Measurements from ENCODE around the gene MORC2. TPM values are rescaled to one million over a fixed set of nuclear protein-coding genes. Genes with fewer than 3 reads are reported as not detected.

MORC2 gene
- total RNA-seq, 1 donor from 2014 or later = 49.0 TPM

- intact Hi-C loops (cut with micrococcal nuclease) = no loop called here
- H3K36me3 Mint-ChIP-seq (ENCODE audit: low read depth) = peaks cover 4% of the 10 kb centered on the region
- no peak overlapping the region for H3K27ac Mint-ChIP-seq
Observed at GRCh38 chr22:30905696-30906341, 62.8 kb downstream of the MORC2 start.

GRCh38 chr22:30903876-30904460 lies 64.6 kb downstream of the MORC2 start:
- no peaks in the 10 kb centered on the region for H3K27me3 Mint-ChIP-seq (ENCODE audit: insufficient read depth)
- intact Hi-C loops (cut with micrococcal nuclease) = no loop called here
- H3K4me3 Mint-ChIP-seq = no peak overlapping the region
- H3K36me3 Mint-ChIP-seq (ENCODE audit: low read depth) = peaks cover 4% of the 10 kb centered on the region
- no peak overlapping the region for H3K27ac Mint-ChIP-seq
- no peaks in the 10 kb centered on the region for H3K4me1 Mint-ChIP-seq (ENCODE audit: low read depth)
- H3K9me3 Mint-ChIP-seq = no peaks in the 10 kb centered on the region
- no peak for DNase-seq (ENCODE audit: low spot score)

More at GRCh38 chr22:30905696-30906341, 62.8 kb downstream of the MORC2 start:
- H3K4me1 Mint-ChIP-seq (ENCODE audit: low read depth) = no peaks in the 10 kb centered on the region
- H3K9me3 Mint-ChIP-seq = no peaks in the 10 kb centered on the region
- no peak overlapping the region for H3K4me3 Mint-ChIP-seq
- no peaks in the 10 kb centered on the region for H3K27me3 Mint-ChIP-seq (ENCODE audit: insufficient read depth)
- no peak for DNase-seq (ENCODE audit: low spot score)

GRCh38 chr22:30902496-30903357 lies 65.8 kb downstream of the MORC2 start:
- intact Hi-C loops (cut with micrococcal nuclease) = no loop called here
- H3K36me3 Mint-ChIP-seq (ENCODE audit: low read depth) = peaks cover 4% of the 10 kb centered on the region
- no peaks in the 10 kb centered on the region for H3K4me1 Mint-ChIP-seq (ENCODE audit: low read depth)
- no peak overlapping the region for H3K27ac Mint-ChIP-seq
- H3K4me3 Mint-ChIP-seq = no peak overlapping the region
- DNase-seq (ENCODE audit: low spot score) = no peak
- H3K27me3 Mint-ChIP-seq (ENCODE audit: insufficient read depth) = no peaks in the 10 kb centered on the region
- no peaks in the 10 kb centered on the region for H3K9me3 Mint-ChIP-seq

- H3K9me3 Mint-ChIP-seq = no peaks in the 10 kb centered on the region
- peaks cover 8% of the 10 kb centered on the region for H3K4me1 Mint-ChIP-seq (ENCODE audit: low read depth)
- no peak for DNase-seq (ENCODE audit: low spot score)
- H3K4me3 Mint-ChIP-seq = no peak overlapping the region
- H3K27ac Mint-ChIP-seq = no peak overlapping the region
- H3K27me3 Mint-ChIP-seq (ENCODE audit: insufficient read depth) = peaks cover 2% of the 10 kb centered on the region
- peaks cover 3% of the 10 kb centered on the region for H3K36me3 Mint-ChIP-seq (ENCODE audit: low read depth)
- intact Hi-C loops (cut with micrococcal nuclease) = no loop called here
Observed at GRCh38 chr22:30894371-30894740, 74.2 kb downstream of the MORC2 start.

GRCh38 chr22:30893434-30894370 lies 74.9 kb downstream of the MORC2 start:
- H3K36me3 Mint-ChIP-seq (ENCODE audit: low read depth) = peaks cover 3% of the 10 kb centered on the region
- no peak for DNase-seq (ENCODE audit: low spot score)
- H3K27ac Mint-ChIP-seq = no peak overlapping the region
- H3K9me3 Mint-ChIP-seq = no peaks in the 10 kb centered on the region
- intact Hi-C loops (cut with micrococcal nuclease) = no loop called here
- H3K4me1 Mint-ChIP-seq (ENCODE audit: low read depth) = peaks cover 8% of the 10 kb centered on the region
- H3K27me3 Mint-ChIP-seq (ENCODE audit: insufficient read depth) = peaks cover 2% of the 10 kb centered on the region
- no peak overlapping the region for H3K4me3 Mint-ChIP-seq

GRCh38 chr22:30892731-30893221 lies 75.8 kb downstream of the MORC2 start:
- no peak for DNase-seq (ENCODE audit: low spot score)
- Mint-ChIP-seq H3K4me1 (ENCODE audit: low read depth) (peaks cover 8% of the 10 kb centered on the region), H3K27me3 (ENCODE audit: insufficient read depth) (peaks cover 2% of the 10 kb centered on the region), H3K36me3 (ENCODE audit: low read depth) (peaks cover 3% of the 10 kb centered on the region), H3K4me3 (no peak overlapping the region), H3K9me3 (no peaks in the 10 kb centered on the region), H3K27ac (no peak overlapping the region)
- intact Hi-C loops (cut with micrococcal nuclease) = no loop called here

GRCh38 chr22:30892286-30892685 lies 76.3 kb downstream of the MORC2 start:
- Mint-ChIP-seq H3K4me3 (no peak overlapping the region), H3K9me3 (no peaks in the 10 kb centered on the region), H3K36me3 (ENCODE audit: low read depth) (peaks cover 3% of the 10 kb centered on the region), H3K27ac (no peak overlapping the region), H3K27me3 (ENCODE audit: insufficient read depth) (peaks cover 2% of the 10 kb centered on the region), H3K4me1 (ENCODE audit: low read depth) (peaks cover 8% of the 10 kb centered on the region)
- DNase-seq (ENCODE audit: low spot score) = no peak
- intact Hi-C loops (cut with micrococcal nuclease) = no loop called here

GRCh38 chr22:30891781-30892180 lies 76.8 kb downstream of the MORC2 start:
- Mint-ChIP-seq H3K4me1 (ENCODE audit: low read depth) (peaks cover 8% of the 10 kb centered on the region), H3K9me3 (no peaks in the 10 kb centered on the region), H3K36me3 (ENCODE audit: low read depth) (peaks cover 3% of the 10 kb centered on the region), H3K27me3 (ENCODE audit: insufficient read depth) (peaks cover 2% of the 10 kb centered on the region), H3K4me3 (no peak overlapping the region), H3K27ac (no peak overlapping the region)
- intact Hi-C loops (cut with micrococcal nuclease) = no loop called here
- DNase-seq (ENCODE audit: low spot score) = no peak

GRCh38 chr22:30891443-30891755 lies 77.2 kb downstream of the MORC2 start:
- Mint-ChIP-seq H3K4me1 (ENCODE audit: low read depth) (peaks cover 8% of the 10 kb centered on the region), H3K9me3 (no peaks in the 10 kb centered on the region), H3K36me3 (ENCODE audit: low read depth) (peaks cover 3% of the 10 kb centered on the region), H3K4me3 (no peak overlapping the region), H3K27me3 (ENCODE audit: insufficient read depth) (peaks cover 2% of the 10 kb centered on the region), H3K27ac (no peak overlapping the region)
- DNase-seq (ENCODE audit: low spot score) = no peak
- intact Hi-C loops (cut with micrococcal nuclease) = no loop called here

- Mint-ChIP-seq H3K27ac (no peak overlapping the region), H3K9me3 (no peaks in the 10 kb centered on the region), H3K4me1 (ENCODE audit: low read depth) (peaks cover 8% of the 10 kb centered on the region), H3K4me3 (no peak overlapping the region), H3K27me3 (ENCODE audit: insufficient read depth) (peaks cover 2% of the 10 kb centered on the region), H3K36me3 (ENCODE audit: low read depth) (peaks cover 3% of the 10 kb centered on the region)
- DNase-seq (ENCODE audit: low spot score) = no peak
- intact Hi-C loops (cut with micrococcal nuclease) = loop anchor here (1.0 kb wide), 1 partner anchor 128 kb away; no protein-coding TSS in a partner anchor
Observed at GRCh38 chr22:30890686-30891442, 77.7 kb downstream of the MORC2 start.

- Mint-ChIP-seq H3K27me3 (ENCODE audit: insufficient read depth) (peaks cover 2% of the 10 kb centered on the region), H3K4me1 (ENCODE audit: low read depth) (peaks cover 8% of the 10 kb centered on the region), H3K9me3 (no peaks in the 10 kb centered on the region), H3K36me3 (ENCODE audit: low read depth) (peaks cover 3% of the 10 kb centered on the region), H3K27ac (no peak overlapping the region), H3K4me3 (no peak overlapping the region)
- intact Hi-C loops (cut with micrococcal nuclease) = loop anchor here (1.0 kb wide), 1 partner anchor 127 kb away; no protein-coding TSS in a partner anchor
- DNase-seq (ENCODE audit: low spot score) = no peak
Observed at GRCh38 chr22:30889996-30890480, 78.5 kb downstream of the MORC2 start.

Data from activated T-helper 1 cell treated with anti-CD3 and anti-CD28 coated beads, Interleukin-12 subunit alpha, Interleukin-12 subunit beta, Interleukin-2, Interleukin-4 antibody, amounts not matched to agents 30 ng/mL and 10 ng/mL and 1 ng/mL, durations not matched to agents 14 hours and 24 hours and 36 hours (primary cell).